ENCODE results near the gene WBP1. TPM values are rescaled to one million over a fixed set of nuclear protein-coding genes. Genes with fewer than 3 reads are reported as not detected.
A peak's percentile ranks its signal among the peaks of the same experiment; 100 is the strongest.

WBP1 gene
- polyA plus RNA-seq, 2 of the 4 experiments (the other 2 are of a cell fraction), result 59.0 to 62.6 TPM

GRCh38 chr2:74505448-74506246, 47.4 kb downstream of the WBP1 start:
- peak overlapping the region in 1 of 2 experiments; percentile 95; a peak in 3 of 6 replicates for H3K27ac ChIP-seq
- peak overlapping the region; percentile 94 for H3K4me2 ChIP-seq
- H3K4me1 ChIP-seq, result peaks cover 33% of the 10 kb centered on the region
- H3K4me3 ChIP-seq, result peak overlapping the region; percentile 78; the same call in 2 of the 3 replicates
- ChIA-PET POLR2A (interaction anchor here (0.8 to 1.8 kb wide), 2 partner anchors 23 to 24 kb away, joined by 3 to 6 read pairs; partner anchors contain the start of genes AUP1, CCDC142, HTRA2 and TTC31), CTCF (interaction anchor here (0.7 to 15.5 kb wide), 11 partner anchors 9 to 87 kb away, joined by 3 to 184 read pairs (median 5); partner anchors contain the start of genes AUP1, CCDC142, HTRA2 and TTC31)
- ATAC-seq (no peak), DNase-seq (ENCODE audit: low read depth in 1 of 2, low spot score in 1 of 2) (no peak), FAIRE-seq (no peak)
- H3K9me3 ChIP-seq, result no peaks in the 10 kb centered on the region
- TF ChIP-seq FOXS1 (CRISPR knock-in tag; IDR thresholded peaks at IDR 0.05) (no peak), MYC (IDR thresholded peaks at IDR 0.05; ENCODE audit: borderline replicate concordance, low read length) (no peak), KDM5A (IDR thresholded peaks at IDR 0.05) (no peak), ZFP36 (IDR thresholded peaks at IDR 0.05; ENCODE audit: borderline replicate concordance, partially characterized antibody) (no peak), KDM1A (IDR thresholded peaks at IDR 0.05; ENCODE audit: low read depth) (no peak), REST (IDR thresholded peaks at IDR 0.05) (no peak), BHLHE40 (IDR thresholded peaks at IDR 0.05; ENCODE audit: low read depth, low read length) (no peak), HOXA7 (CRISPR knock-in tag; IDR thresholded peaks at IDR 0.05) (no peak), TFCP2L1 (CRISPR knock-in tag; IDR thresholded peaks at IDR 0.05) (no peak), HEYL (CRISPR knock-in tag; IDR thresholded peaks at IDR 0.05) (no peak), NFE2L2 (conservative IDR thresholded peaks at IDR 0.05; ENCODE audit: low read length) (no peak), ESRRA (IDR thresholded peaks at IDR 0.05; ENCODE audit: borderline replicate concordance, low read length) (no peak), HOXB13 (CRISPR knock-in tag; IDR thresholded peaks at IDR 0.05; ENCODE audit: low read depth) (no peak), ZSCAN20 (CRISPR knock-in tag; IDR thresholded peaks at IDR 0.05) (no peak), JUNB (IDR thresholded peaks at IDR 0.05) (no peak), NR3C1 (IDR thresholded peaks at IDR 0.05) (no peak)
- TF ChIP-seq, protein P1, sequence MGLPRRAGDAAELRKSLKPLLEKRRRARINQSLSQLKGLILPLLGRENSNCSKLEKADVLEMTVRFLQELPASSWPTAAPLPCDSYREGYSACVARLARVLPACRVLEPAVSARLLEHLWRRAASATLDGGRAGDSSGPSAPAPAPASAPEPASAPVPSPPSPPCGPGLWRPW (IDR thresholded peaks at IDR 0.05), result no peak
- TF ChIP-seq, protein P2, sequence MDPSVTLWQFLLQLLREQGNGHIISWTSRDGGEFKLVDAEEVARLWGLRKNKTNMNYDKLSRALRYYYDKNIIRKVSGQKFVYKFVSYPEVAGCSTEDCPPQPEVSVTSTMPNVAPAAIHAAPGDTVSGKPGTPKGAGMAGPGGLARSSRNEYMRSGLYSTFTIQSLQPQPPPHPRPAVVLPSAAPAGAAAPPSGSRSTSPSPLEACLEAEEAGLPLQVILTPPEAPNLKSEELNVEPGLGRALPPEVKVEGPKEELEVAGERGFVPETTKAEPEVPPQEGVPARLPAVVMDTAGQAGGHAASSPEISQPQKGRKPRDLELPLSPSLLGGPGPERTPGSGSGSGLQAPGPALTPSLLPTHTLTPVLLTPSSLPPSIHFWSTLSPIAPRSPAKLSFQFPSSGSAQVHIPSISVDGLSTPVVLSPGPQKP (IDR thresholded peaks at IDR 0.05; ENCODE audit: low read depth, low read length), result no peak
- WGBS (ENCODE audit: missing lambda C conversion rate), result 90% methylated on average over 14 of the region's 14 CpGs

DNA sequence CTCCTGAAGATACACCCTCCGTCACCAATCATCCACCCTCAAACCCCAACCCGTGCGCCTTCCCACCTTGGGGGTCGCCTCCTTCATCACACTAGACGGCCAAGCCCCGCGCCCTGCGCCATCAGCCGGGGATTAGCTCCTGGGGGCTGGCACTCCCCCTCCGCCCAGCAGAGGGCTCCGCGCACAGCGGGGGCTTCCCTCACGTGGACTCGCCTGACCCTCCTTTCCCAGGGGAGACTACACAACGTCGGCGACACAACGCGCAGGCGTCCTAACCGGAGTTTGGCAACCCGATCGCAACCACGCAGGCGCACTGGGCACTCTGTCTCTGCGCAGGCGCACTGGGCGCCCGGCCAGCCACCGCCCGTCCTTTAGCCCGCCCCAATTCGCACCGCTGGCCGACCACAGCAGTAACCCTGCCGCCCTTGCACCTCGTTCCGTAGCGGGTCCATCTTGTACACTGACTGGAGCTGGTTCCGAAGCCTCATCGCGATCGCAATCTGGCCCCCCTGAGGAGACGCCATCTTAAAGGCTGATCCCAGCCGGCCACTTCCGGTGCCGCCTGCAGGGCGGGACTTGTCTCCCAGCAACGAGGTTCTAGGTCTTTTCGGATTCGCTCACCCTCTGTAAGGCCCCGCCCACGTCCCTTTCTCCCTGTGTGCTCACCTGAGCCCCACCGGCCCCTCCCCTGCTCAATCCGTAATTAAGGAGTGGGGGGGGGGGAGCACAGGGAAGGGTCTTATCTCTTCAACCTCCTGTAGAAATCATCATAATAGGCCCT, 49.1 kb downstream of the WBP1 start, which contains the start of gene PCGF1:
TSS of gene PCGF1 (minus strand) at position 551 of the 781 bp plus-strand sequence. CDS start at position 524, 27 bp downstream.
- Histone ChIP-seq H3K4me3 (peak within 1 kb of the TSS; percentile 78), H3K4me1 (peaks cover 28% of the 10 kb centered on the region), H3K9me3 (no peaks in the 10 kb centered on the region), H3K27ac (peak within 1 kb of the TSS; percentile 95 to 99), H3K4me2 (peak within 1 kb of the TSS; percentile 94)
- ChIA-PET POLR2A (interaction anchor here (1.0 to 1.8 kb wide), 7 partner anchors 11 to 82 kb away, joined by 3 to 8 read pairs (median 4); partner anchors contain the start of genes AUP1 and HTRA2), CTCF (interaction anchor here (0.8 to 5.0 kb wide), 12 partner anchors 9 to 85 kb away, joined by 3 to 39 read pairs (median 6); partner anchors contain the start of genes AUP1, CCDC142, HTRA2 and TTC31)
- DNase-seq (ENCODE audit: low read depth in 1 of 2, low spot score in 1 of 2) (peak; percentile 97 to 99), FAIRE-seq (no peak), ATAC-seq (peak; percentile 81 to 91)
- WGBS (ENCODE audit: missing lambda C conversion rate), result 2% methylated on average over 37 of the region's 56 CpGs
- TF ChIP-seq ZC3H11A (IDR thresholded peaks at IDR 0.05), result no peak
- TF ChIP-seq NPAS2 (CRISPR knock-in tag; IDR thresholded peaks at IDR 0.05; ENCODE audit: borderline replicate concordance), result peak; percentile 95
- TF ChIP-seq, protein P2 (IDR thresholded peaks at IDR 0.05; ENCODE audit: low read depth, low read length), result 0 out of 2 replicates have a peak, but pooled peaks have one; percentile 27
- TF ChIP-seq CBX8 (IDR thresholded peaks at IDR 0.05), result no peak
- peak; percentile 77 for TF ChIP-seq USF2 (IDR thresholded peaks at IDR 0.05)
- TF ChIP-seq NFE2L2 (conservative IDR thresholded peaks at IDR 0.05; ENCODE audit: low read length), result no peak
- no peak for TF ChIP-seq POLR2AphosphoS2 (conservative IDR thresholded peaks at IDR 0.05; ENCODE audit: low read length)
- TF ChIP-seq MYC (IDR thresholded peaks at IDR 0.05; ENCODE audit: borderline replicate concordance, low read length), result peak; percentile 42; the same call in 1 of the 2 replicates
- TF ChIP-seq ZNF302 (CRISPR knock-in tag; IDR thresholded peaks at IDR 0.05), result no peak
- TF ChIP-seq SMC3 (IDR thresholded peaks at IDR 0.05), result peak; percentile 47; the same call in 2 of the 3 replicates
- TF ChIP-seq TFCP2L1 (CRISPR knock-in tag; IDR thresholded peaks at IDR 0.05), result peak; percentile 70; the same call in 1 of the 2 replicates
- no peak for TF ChIP-seq NR3C1 (IDR thresholded peaks at IDR 0.05)
- peak in 1 of 2 experiments; percentile 53; a peak in 2 of 4 replicates for TF ChIP-seq CEBPB (IDR thresholded peaks at IDR 0.05)
- TF ChIP-seq EHMT2 (IDR thresholded peaks at IDR 0.05; ENCODE audit: low read depth), result no peak
